ENCODE results near the gene SPOP. TPM values are rescaled to one million over a fixed set of nuclear protein-coding genes. Genes with fewer than 3 reads are reported as not detected.
A peak's percentile ranks its signal among the peaks of the same experiment; 100 is the strongest.

SPOP gene
- total RNA-seq, 1 donor from 2014 or later, result 58.0 TPM

DNA sequence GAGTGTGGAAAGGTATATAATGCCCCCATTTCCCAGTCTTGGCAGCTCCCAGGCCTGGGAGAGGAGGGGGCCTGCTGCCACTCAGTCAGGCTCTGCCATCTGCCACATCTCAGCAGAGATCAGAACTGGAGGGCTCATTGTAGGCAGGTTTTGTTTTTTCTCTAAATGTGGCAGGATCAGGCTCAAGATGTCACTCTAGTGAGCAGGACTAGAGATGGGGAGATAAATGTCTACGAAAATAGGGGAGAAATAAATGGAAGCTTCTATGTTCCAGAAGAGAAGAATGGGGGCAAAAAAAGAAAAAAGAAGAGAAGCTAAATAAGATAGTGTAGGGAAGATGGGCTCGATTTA is 88.3 kb downstream of the SPOP start:
- Mint-ChIP-seq H3K36me3 (ENCODE audit: insufficient read depth) (peaks cover 8% of the 10 kb centered on the region), H3K27me3 (no peaks in the 10 kb centered on the region), H3K27ac (no peak overlapping the region), H3K9me3 (ENCODE audit: low read depth) (no peaks in the 10 kb centered on the region), H3K4me3 (ENCODE audit: low read depth) (no peak overlapping the region), H3K4me1 (ENCODE audit: low read depth) (no peaks in the 10 kb centered on the region)
- no peak for DNase-seq (ENCODE audit: low spot score, unreplicated experiment)
- TF ChIP-seq, protein P1, sequence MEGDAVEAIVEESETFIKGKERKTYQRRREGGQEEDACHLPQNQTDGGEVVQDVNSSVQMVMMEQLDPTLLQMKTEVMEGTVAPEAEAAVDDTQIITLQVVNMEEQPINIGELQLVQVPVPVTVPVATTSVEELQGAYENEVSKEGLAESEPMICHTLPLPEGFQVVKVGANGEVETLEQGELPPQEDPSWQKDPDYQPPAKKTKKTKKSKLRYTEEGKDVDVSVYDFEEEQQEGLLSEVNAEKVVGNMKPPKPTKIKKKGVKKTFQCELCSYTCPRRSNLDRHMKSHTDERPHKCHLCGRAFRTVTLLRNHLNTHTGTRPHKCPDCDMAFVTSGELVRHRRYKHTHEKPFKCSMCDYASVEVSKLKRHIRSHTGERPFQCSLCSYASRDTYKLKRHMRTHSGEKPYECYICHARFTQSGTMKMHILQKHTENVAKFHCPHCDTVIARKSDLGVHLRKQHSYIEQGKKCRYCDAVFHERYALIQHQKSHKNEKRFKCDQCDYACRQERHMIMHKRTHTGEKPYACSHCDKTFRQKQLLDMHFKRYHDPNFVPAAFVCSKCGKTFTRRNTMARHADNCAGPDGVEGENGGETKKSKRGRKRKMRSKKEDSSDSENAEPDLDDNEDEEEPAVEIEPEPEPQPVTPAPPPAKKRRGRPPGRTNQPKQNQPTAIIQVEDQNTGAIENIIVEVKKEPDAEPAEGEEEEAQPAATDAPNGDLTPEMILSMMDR (IDR thresholded peaks at IDR 0.05; ENCODE audit: unreplicated experiment), result no peak

DNA sequence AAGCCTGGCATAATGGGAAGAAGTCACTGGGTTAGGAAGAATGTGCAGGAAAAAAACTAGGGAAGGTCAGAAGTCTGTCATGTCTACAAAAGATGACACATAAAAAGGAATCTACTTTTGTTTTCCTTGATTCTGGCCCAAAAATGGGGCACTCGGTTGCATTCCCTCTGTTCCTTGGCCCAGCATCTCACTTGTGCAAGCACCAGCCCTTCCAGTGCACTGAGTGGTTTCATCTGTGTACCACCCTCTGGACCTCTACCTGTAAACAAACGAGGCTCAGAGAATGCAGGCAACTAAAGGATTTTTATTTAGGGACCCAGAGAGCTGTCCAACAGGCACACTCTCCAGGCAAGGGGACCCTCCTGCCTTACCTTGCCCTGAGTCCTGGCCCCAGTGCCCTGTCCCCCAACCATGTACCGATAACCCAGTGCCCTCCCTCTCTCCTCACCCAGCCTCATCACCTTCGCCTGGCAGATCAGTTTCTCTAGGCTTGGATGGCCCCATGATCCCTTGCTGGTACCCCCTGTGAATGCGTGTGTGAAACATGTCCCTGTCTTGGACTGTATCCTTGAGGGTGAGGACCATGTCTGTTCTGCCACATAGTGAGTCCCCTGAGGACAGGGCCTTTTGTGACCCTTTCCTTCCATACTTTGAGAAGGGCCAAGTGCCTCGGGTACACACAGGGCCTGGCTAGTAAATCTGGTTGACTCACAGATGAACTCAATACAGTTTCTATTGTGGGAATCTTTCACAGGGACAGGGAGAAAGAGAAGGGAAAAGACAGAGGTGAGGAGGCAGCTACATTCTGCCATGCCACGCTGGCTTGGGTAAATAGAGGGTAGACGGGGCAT is 88.9 kb downstream of the SPOP start:
- Mint-ChIP-seq H3K9me3 (ENCODE audit: low read depth) (no peaks in the 10 kb centered on the region), H3K27me3 (no peaks in the 10 kb centered on the region), H3K27ac (no peak overlapping the region), H3K4me1 (ENCODE audit: low read depth) (no peaks in the 10 kb centered on the region), H3K36me3 (ENCODE audit: insufficient read depth) (peaks cover 8% of the 10 kb centered on the region), H3K4me3 (ENCODE audit: low read depth) (no peak overlapping the region)
- TF ChIP-seq, protein P1 (IDR thresholded peaks at IDR 0.05; ENCODE audit: unreplicated experiment), result no peak
- no peak for DNase-seq (ENCODE audit: low spot score, unreplicated experiment)

DNA sequence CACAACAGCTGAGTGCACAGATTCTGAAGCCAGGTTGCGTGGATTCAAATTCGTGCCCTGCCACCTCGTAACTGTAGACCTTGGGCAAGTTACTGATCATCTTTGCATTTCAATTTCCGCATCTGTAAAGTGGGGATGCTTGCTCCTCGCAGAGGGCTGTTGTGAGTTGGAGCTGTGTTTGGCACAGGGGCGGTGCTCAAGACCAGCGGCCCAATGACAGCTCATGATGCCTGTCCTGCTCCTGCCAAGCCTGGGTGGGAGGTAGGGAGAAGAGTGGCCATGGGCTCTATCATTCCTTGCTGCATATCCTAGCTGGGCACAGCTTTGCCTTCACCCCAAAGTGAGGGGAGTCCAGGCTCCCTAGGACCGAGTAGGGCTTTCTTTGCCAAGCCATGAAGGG is 89.6 kb downstream of the SPOP start:
- no peak for DNase-seq (ENCODE audit: low spot score, unreplicated experiment)
- peaks cover 8% of the 10 kb centered on the region for H3K36me3 Mint-ChIP-seq (ENCODE audit: insufficient read depth)
- H3K27me3 Mint-ChIP-seq, result no peaks in the 10 kb centered on the region
- no peaks in the 10 kb centered on the region for H3K9me3 Mint-ChIP-seq (ENCODE audit: low read depth)
- no peak overlapping the region for H3K27ac Mint-ChIP-seq
- no peaks in the 10 kb centered on the region for H3K4me1 Mint-ChIP-seq (ENCODE audit: low read depth)
- TF ChIP-seq, protein P1 (IDR thresholded peaks at IDR 0.05; ENCODE audit: unreplicated experiment), result no peak
- H3K4me3 Mint-ChIP-seq (ENCODE audit: low read depth), result no peak overlapping the region

DNA sequence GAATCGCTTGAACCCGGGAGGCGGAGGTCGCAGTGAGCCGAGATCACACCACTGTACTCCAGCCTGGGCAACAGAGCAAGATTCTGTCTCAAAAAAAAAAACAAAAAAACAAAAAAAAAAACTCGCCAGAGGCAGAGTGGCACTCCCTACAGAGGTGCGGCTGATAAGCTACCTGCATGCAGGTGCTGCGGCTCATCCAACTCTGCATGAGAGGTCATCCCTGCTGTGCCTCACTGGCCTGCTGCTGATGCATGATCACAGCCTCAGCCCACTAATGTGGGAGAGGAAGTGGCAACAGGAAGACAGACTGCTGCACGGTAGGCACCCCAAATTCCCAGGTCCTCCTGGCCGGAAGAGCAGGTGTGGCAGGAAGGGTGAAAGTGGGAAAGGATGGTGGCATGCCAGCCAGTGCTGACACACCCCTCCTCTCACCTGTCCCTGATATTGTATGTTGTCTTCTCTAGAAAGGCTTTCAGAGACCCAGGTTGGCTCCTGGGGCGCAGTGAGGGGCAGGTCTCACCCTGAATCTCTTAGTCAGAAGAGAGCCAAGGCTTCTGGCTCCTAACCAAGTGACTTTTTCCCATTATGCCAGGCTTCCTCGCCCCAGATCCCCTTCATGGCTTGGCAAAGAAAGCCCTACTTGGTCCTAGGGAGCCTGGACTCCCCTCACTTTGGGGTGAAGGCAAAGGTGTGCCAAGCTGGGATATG is 90.4 kb downstream of the SPOP start:
- Mint-ChIP-seq H3K4me1 (ENCODE audit: low read depth) (no peaks in the 10 kb centered on the region), H3K27me3 (no peaks in the 10 kb centered on the region), H3K27ac (no peak overlapping the region), H3K4me3 (ENCODE audit: low read depth) (no peak overlapping the region), H3K36me3 (ENCODE audit: insufficient read depth) (peaks cover 6% of the 10 kb centered on the region), H3K9me3 (ENCODE audit: low read depth) (no peaks in the 10 kb centered on the region)
- DNase-seq (ENCODE audit: low spot score, unreplicated experiment), result no peak
- TF ChIP-seq, protein P1 (IDR thresholded peaks at IDR 0.05; ENCODE audit: unreplicated experiment), result no peak

DNA sequence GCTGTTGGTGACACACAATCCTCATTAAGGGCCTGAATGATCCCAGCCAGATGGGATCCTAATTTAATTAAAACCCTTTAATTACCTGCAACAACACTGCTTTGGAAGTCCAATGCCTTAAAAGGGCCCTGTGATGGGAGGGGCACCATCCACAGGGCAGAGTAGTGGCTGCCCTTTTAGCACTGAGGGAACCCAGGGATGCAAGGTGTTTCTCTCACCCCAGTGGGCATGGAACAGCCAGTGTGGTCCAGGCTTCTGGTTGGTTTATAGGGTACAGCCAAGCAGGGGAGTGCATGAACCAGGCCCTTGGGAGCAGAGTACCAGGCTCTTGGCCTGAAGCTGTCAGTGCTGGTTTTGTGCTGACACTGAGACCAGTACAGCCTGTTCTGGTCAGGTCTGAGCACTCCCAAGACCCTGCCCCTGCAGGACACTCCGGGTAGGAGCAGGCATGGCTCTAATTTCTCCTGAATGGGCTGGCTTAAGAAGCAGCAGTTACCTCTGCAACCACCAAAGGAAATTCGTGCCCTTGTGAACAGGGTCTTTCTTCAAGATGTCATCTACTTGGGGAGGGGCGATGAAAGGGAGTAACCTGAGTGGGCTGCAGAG is 92.4 kb downstream of the SPOP start:
- H3K27me3 Mint-ChIP-seq, result peaks cover 2% of the 10 kb centered on the region
- peaks cover 1% of the 10 kb centered on the region for H3K36me3 Mint-ChIP-seq (ENCODE audit: insufficient read depth)
- no peaks in the 10 kb centered on the region for H3K4me1 Mint-ChIP-seq (ENCODE audit: low read depth)
- TF ChIP-seq, protein P1 (IDR thresholded peaks at IDR 0.05; ENCODE audit: unreplicated experiment), result peak; percentile 40
- H3K27ac Mint-ChIP-seq, result no peak overlapping the region
- H3K4me3 Mint-ChIP-seq (ENCODE audit: low read depth), result no peak overlapping the region
- H3K9me3 Mint-ChIP-seq (ENCODE audit: low read depth), result no peaks in the 10 kb centered on the region
- DNase-seq (ENCODE audit: low spot score, unreplicated experiment), result no peak
